ENCODE data around the gene RAB34. TPM values are rescaled to one million over a fixed set of nuclear protein-coding genes. Genes with fewer than 3 reads are reported as not detected.

The RAB34 gene
- total and polyA plus RNA-seq, 9 of the 15 experiments (the other 6 are each of a cell fraction or from before 2014, with no cell fraction given), result 0.07 to 3.8 (median 0.46) TPM; not detected in 1

DNA sequence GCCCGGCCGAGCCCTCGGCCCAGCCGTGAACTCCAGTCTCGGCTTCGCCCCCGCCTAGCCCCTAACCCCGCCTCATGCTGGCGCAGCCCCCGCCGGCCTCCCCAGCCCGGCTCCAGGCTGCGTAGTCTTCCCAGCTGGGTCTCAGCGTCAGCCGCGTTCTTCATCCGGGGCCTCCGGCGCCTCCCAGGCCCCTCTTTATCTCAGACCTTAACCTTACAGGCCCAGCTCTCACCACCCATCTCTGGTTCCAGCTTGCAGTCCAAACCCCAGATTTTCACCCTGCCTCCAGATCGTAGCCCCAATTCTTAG lies 6.0 kb downstream of the RAB34 start, which contains the start of gene PROCA1 (continued):
- TF ChIP-seq KLF10 (CRISPR knock-in tag; IDR thresholded peaks at IDR 0.05), result no peak
- TF ChIP-seq FOS (IDR thresholded peaks at IDR 0.05; ENCODE audit: extremely low read depth, insufficient read length), result no peak
- TF ChIP-seq, protein P1, sequence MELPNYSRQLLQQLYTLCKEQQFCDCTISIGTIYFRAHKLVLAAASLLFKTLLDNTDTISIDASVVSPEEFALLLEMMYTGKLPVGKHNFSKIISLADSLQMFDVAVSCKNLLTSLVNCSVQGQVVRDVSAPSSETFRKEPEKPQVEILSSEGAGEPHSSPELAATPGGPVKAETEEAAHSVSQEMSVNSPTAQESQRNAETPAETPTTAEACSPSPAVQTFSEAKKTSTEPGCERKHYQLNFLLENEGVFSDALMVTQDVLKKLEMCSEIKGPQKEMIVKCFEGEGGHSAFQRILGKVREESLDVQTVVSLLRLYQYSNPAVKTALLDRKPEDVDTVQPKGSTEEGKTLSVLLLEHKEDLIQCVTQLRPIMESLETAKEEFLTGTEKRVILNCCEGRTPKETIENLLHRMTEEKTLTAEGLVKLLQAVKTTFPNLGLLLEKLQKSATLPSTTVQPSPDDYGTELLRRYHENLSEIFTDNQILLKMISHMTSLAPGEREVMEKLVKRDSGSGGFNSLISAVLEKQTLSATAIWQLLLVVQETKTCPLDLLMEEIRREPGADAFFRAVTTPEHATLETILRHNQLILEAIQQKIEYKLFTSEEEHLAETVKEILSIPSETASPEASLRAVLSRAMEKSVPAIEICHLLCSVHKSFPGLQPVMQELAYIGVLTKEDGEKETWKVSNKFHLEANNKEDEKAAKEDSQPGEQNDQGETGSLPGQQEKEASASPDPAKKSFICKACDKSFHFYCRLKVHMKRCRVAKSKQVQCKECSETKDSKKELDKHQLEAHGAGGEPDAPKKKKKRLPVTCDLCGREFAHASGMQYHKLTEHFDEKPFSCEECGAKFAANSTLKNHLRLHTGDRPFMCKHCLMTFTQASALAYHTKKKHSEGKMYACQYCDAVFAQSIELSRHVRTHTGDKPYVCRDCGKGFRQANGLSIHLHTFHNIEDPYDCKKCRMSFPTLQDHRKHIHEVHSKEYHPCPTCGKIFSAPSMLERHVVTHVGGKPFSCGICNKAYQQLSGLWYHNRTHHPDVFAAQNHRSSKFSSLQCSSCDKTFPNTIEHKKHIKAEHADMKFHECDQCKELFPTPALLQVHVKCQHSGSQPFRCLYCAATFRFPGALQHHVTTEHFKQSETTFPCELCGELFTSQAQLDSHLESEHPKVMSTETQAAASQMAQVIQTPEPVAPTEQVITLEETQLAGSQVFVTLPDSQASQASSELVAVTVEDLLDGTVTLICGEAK (IDR thresholded peaks at IDR 0.05), result no peak
- TF ChIP-seq, protein P1 (CRISPR knock-in tag; IDR thresholded peaks at IDR 0.05), result no peak
- no peak for TF ChIP-seq JUN (IDR thresholded peaks at IDR 0.05; ENCODE audit: borderline replicate concordance, low read depth, low read length)
- TF ChIP-seq JUN (CRISPR knock-in tag; IDR thresholded peaks at IDR 0.05; ENCODE audit: borderline replicate concordance), result 0 out of 2 replicates have a peak, but pooled peaks have one; percentile 2
- TF ChIP-seq RBM39 (optimal IDR thresholded peaks at IDR 0.05; ENCODE audit: low read depth, low read length), result no peak
- no peak for TF ChIP-seq RAD51 (IDR thresholded peaks at IDR 0.05; ENCODE audit: borderline replicate concordance, low read depth)
- TF ChIP-seq, protein P2, sequence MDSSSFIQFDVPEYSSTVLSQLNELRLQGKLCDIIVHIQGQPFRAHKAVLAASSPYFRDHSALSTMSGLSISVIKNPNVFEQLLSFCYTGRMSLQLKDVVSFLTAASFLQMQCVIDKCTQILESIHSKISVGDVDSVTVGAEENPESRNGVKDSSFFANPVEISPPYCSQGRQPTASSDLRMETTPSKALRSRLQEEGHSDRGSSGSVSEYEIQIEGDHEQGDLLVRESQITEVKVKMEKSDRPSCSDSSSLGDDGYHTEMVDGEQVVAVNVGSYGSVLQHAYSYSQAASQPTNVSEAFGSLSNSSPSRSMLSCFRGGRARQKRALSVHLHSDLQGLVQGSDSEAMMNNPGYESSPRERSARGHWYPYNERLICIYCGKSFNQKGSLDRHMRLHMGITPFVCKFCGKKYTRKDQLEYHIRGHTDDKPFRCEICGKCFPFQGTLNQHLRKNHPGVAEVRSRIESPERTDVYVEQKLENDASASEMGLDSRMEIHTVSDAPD (CRISPR knock-in tag; IDR thresholded peaks at IDR 0.05), result no peak
- TF ChIP-seq, protein P3, sequence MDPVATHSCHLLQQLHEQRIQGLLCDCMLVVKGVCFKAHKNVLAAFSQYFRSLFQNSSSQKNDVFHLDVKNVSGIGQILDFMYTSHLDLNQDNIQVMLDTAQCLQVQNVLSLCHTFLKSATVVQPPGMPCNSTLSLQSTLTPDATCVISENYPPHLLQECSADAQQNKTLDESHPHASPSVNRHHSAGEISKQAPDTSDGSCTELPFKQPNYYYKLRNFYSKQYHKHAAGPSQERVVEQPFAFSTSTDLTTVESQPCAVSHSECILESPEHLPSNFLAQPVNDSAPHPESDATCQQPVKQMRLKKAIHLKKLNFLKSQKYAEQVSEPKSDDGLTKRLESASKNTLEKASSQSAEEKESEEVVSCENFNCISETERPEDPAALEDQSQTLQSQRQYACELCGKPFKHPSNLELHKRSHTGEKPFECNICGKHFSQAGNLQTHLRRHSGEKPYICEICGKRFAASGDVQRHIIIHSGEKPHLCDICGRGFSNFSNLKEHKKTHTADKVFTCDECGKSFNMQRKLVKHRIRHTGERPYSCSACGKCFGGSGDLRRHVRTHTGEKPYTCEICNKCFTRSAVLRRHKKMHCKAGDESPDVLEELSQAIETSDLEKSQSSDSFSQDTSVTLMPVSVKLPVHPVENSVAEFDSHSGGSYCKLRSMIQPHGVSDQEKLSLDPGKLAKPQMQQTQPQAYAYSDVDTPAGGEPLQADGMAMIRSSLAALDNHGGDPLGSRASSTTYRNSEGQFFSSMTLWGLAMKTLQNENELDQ (CRISPR knock-in tag; IDR thresholded peaks at IDR 0.05; ENCODE audit: borderline replicate concordance), result no peak
- no peak for TF ChIP-seq ETV1 (tag; conservative IDR thresholded peaks at IDR 0.05; ENCODE audit: low read depth)
- TF ChIP-seq POLR2G (IDR thresholded peaks at IDR 0.05; ENCODE audit: low read depth, low read length), result no peak
- no peak for TF ChIP-seq ZNF24 (IDR thresholded peaks at IDR 0.05)
- no peak for TF ChIP-seq KHSRP (IDR thresholded peaks at IDR 0.05)
- no peak for TF ChIP-seq HSF4 (CRISPR knock-in tag; IDR thresholded peaks at IDR 0.05; ENCODE audit: borderline replicate concordance)
